ENCODE results near the gene CDHR3.
A peak's percentile ranks its signal among the peaks of the same experiment; 100 is the strongest.
"Not testable (repeated sequence)": the region's sequence is repeated elsewhere in the genome, so short reads cannot be mapped to it uniquely, and the experiment has no call there.

CDHR3 gene

GRCh38 chr7:105963038-105963667 lies at the start of gene CDHR3:
TSS of gene CDHR3 (plus strand) at chr7:105963264. CDS start at chr7:105963319, 55 bp downstream.
- DNase-seq = no peak

DNA sequence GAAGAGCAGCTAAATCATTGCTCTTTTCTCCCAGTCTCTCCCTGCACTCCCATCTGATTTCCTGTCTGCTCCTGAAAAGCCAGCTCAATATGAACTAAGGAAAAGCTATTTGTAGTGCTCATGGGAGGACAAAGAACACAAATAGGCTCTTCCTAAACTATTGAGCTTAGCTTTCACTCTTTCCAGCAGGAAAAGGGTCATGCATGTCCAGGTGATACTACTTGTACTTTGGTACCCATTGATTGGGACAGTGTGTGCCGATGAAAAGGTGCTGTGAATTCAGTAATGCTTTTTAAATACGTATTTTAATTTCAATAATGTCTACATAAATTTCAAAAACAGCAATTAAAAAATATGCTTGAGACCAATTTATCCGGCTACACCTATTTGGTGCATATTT lies 49.1 kb upstream of the CDHR3 start:
- DNase-seq = no peak

DNA sequence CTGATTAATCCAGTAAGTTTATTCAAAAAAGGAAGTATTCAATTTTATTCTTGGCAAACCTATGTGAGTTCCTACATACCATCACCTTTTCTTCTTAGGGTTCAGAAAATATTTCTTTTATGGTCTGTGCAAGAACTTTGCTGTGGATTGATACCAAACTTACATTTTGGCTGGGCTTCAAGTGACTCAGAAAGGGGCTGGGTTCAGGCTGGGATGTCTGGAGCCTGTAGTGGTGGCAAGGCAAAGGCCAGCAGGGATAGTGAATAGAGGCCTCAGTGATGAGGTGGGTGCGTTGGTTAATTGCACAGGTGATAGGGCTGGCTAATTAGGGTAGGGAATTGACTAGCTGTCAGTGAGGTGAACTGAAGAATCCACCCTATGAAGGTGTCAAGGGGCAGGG lies 46.5 kb upstream of the CDHR3 start:
- DNase-seq = no peak

DNA sequence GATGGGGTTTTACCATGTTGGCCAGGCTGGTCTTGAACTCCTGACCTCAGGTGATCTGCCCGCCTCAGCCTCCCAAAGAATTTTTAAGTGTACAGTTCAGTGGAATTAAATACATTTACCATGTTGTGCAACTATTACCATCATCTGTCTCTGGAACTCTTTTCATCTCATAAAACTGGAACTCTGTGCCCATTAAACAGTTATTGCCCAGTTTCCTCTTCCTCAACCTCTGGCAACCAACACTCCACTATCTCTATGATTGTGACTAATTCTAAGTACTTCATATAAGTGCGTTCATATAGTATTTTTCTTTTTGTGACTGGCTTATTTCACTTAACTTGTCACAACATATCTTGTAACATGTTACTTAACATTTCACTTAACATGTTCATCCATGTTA lies 45.4 kb upstream of the CDHR3 start:
- no peak for DNase-seq

- DNase-seq = no peak
Observed at GRCh38 chr7:105920766-105921165, 42.3 kb upstream of the CDHR3 start.

DNA sequence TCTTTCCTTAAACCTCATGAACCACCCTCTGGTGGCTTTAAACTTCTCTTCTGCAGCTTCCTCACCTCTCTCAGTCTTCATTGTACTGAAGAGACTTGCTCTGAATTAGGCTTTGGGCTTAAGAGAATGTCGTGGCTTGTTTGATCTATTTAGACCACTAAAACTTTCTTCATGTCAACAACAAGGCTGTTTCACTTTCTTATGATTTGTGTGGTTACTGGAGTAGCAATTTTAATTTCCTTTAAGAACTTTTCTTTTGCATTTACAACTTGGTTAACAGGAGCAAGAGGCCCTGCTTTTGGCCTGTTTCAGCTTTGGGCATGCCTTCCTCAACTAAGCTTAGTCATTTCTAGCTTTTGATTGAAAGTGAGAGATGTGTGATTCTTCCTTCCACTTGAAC lies 38.1 kb upstream of the CDHR3 start:
- peak; percentile 33 for DNase-seq

- no peak for DNase-seq
Observed at GRCh38 chr7:105926131-105926530, 36.9 kb upstream of the CDHR3 start.

DNA sequence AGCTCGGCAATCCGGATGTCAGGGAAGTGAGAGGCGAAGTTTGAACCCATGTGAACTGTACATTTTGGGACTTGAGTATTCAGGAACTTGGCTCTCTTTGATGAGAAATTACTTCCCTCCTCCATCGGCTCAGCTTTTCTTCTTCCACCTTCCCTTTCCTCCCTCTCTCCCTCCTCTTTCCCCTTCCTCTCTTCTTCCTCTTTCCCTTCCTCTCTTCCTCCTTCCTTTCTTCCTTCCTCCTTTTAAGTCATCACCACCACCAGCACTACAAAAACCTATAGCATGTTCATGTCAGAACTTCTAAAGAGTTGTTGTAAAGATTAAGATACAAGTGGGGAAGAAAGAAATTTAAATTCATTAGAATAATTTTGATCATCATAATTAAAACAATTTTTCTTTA lies 31.9 kb upstream of the CDHR3 start:
- DNase-seq = no peak

GRCh38 chr7:105932835-105933477 lies 30.1 kb upstream of the CDHR3 start:
- DNase-seq = no peak

- no peak for DNase-seq
Observed at GRCh38 chr7:105934572-105935185, 28.4 kb upstream of the CDHR3 start.

- DNase-seq = no peak
Observed at GRCh38 chr7:105935250-105935649, 27.8 kb upstream of the CDHR3 start.

DNA sequence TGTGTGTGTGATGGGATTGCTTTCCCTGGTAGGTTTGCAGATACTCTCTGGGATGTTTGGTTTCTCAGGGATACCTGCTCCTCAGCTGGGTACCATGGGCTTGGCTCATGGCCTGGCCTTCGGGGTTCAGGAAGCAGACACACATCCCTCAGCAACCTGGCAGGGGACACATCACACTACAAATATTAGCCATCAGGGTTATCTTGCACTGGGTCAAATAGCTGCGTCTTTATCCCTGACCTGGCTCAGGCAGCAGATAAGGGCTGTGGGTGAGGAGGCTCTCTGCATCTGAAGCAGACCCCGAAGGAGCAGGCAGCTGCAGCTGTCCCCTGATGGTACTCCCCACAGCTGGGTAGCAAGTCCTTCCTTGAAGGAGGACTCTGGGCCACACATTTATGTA lies 25.7 kb upstream of the CDHR3 start:
- DNase-seq = no peak

GRCh38 chr7:105940109-105940508 lies 23.0 kb upstream of the CDHR3 start:
- no peak for DNase-seq

GRCh38 chr7:105941596-105941995 lies 21.5 kb upstream of the CDHR3 start:
- DNase-seq = no peak

- DNase-seq = no peak
Observed at GRCh38 chr7:105943486-105943885, 19.6 kb upstream of the CDHR3 start.

DNA sequence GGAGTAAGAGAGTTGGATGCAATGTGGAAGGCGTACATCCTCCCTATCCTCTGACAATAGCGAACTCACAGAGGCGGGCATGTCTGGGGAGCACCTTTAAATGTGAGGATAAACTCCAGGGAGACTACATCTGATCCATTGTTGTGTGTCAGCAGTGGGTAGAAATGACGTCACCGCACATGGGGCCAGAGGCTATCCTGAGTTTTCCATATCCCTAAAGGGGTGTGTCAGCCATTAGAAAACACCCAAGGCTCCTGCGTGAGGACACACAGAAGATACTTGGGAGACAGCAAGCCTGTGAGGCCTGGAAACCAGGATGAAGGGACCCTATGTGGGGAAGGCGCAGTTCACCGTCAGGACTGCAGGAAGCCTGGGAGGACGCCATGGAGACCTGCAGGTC lies 17.2 kb upstream of the CDHR3 start:
- DNase-seq = no peak

GRCh38 chr7:105951597-105951996 lies 11.5 kb upstream of the CDHR3 start:
- no peak for DNase-seq

DNA sequence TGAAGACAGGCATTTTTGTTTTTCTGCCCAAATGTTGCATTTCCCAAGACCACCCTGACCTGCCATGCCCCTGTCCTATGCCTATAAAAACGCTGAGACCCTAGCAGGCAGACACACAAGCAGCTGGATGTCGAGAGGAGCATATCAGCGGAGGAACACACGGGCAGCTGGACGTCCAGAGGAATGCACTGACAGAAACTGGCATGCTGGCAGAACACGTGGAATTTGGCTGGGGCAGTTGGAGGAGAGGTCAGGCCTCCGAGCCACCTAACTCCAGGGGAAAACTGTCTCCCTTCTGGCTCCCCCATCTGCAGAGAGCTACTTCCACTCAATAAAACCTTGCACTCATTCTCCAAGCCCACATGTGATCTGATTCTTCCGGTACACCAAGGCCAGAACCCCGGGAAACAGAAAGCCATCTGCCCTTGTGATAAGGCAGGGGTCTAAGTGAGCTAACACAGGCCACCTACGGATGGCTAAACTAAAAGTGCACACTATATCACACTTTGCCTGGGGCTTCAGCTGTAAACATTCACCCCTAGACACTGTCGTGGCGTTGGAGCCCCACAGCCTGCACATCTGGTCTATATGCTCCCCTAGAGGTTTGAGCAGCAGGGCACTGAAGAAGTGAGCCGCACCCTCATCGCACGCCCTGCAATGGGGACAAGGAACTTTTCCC lies 10.0 kb upstream of the CDHR3 start:
- no peak for DNase-seq

DNA sequence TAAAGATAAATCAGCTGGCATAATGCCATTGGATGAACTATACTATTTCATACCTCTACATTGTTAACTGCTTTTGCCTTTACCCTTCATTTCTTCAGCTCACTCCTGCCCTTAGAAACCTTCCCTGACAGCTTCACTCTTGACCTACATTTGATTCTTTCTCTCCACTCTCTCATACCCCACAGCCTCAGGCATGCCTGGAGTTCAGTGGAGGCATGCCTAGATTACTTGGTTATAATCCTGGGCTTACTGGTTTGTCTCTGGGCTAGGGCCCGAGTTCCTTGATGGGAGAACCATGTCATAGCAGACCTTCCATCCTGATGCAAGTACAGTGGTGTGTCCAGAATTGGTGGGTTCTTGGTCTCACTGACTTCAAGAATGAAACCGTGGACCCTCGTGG lies 8.4 kb upstream of the CDHR3 start:
- DNase-seq = no peak

DNA sequence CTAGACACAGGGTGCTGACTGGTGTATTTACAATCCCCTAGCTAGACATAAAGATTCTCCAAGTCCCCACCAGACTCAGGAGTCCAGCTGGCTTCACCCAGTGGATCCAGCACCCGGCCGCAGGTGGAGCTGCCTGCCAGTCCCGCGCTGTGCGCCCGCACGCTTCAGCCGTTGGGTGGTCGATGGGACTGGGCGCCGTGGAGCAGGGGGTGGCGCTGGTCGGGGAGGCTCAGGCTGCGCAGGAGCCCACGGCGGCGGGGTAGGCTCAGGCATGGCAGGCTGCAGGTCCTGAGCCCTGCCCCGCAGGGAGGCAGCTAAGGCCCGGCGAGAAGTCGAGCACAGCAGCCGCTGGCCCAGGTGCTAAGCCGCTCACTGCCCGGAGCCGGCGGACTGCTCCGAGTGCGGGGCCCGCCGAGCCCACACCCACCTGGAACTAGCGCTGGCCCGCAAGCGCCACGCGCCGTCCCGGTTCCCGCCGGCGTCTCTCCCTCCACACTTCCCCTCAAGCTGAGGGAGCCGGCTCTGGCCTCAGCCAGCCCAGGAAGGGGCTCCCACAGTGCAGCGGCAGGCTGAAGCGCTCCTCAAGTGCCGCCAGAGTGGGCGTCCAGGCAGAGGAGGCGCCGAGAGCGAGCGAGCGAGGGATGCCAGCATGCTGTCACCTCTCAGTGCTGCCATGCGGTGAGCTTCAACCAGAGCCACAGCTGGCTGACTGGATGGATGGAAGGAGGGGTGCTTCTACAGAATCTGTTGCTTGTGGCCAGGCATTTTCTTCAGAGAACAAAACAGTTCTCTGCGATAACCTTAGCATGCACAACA lies 7.2 kb upstream of the CDHR3 start:
- not testable (repeated sequence) for DNase-seq

- no peak for DNase-seq
Observed at GRCh38 chr7:105958012-105958411, 5.1 kb upstream of the CDHR3 start.

DNA sequence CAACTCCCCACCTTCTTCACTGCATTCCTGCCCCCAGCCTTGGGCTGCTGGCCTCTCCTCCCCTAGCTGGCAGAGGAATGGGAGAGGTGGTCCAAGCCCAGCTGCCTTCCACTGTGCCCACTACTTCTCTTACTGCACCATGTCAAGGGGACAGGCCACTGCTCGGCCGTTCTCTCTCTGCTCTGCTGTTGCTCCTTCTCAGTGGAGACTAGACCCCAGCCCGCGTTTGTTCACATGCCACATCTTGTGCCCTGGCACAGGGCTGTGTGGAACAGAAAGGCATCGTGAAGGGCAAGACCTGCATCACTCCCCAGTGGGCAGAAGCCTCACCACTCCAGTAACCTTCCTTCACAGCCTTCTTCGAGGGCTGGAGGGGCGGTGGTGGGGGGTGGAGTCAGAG lies 711 bp upstream of the CDHR3 start:
- no peak for DNase-seq

DNA sequence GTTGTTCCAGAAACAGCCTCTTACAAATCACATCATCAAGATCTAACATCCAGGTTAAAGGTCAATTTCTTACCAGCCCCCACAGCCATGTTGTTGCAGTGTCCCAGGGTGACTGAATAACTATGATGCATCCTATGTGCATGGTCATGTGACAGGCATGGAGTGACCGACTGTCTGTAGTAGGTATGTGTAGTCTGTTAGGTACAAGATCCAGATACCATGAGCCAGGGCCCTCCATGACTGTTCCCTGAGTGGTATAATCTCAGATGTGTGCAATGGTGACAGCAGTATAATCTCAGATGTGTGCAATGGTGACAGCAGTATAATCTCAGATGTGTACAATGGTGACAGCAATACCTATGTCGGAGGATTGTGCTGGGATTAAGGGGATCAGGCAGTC lies 8.8 kb downstream of the CDHR3 start:
- no peak for DNase-seq

Data from stimulated activated CD8-positive, alpha-beta memory T cell treated with anti-CD3 and anti-CD28 coated beads, Interleukin-4, amount 100 ng/mL, for 48 hours (primary cell).